Measurements from ENCODE around the gene NF2. TPM values are rescaled to one million over a fixed set of nuclear protein-coding genes. Genes with fewer than 3 reads are reported as not detected.

NF2 gene
- total RNA-seq, 1 donor from 2014 or later: 372 TPM

- no peak for DNase-seq (ENCODE audit: low read depth)
These were observed 62.1 kb downstream of the NF2 start for GRCh38 chr22:29665486-29665885.

- no peak for DNase-seq (ENCODE audit: low read depth)
These were observed 65.2 kb downstream of the NF2 start for GRCh38 chr22:29668673-29669072.

DNA sequence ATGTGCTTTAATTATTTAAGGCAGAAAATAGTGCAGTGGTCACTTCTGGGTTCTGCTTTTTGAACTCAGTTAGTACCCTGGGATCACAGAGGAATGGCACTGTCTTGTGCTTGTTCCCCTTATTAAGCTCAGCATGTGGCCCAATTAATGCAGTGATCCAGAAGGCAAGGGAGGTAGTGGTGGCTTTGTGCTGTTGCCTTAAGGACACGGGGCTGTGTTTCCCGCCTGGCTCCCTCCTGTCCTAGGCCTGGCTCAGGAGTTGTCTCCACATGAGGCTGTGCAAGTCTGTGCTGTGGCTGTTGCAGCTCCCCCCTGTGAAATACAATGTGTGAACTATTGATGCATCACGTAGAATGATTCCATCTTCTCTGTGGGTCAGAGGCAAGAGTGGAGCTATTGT, 67.2 kb downstream of the NF2 start:
- no peak for DNase-seq (ENCODE audit: low read depth)

GRCh38 chr22:29673361-29674066, 70.1 kb downstream of the NF2 start:
- no peak for DNase-seq (ENCODE audit: low read depth)

DNA sequence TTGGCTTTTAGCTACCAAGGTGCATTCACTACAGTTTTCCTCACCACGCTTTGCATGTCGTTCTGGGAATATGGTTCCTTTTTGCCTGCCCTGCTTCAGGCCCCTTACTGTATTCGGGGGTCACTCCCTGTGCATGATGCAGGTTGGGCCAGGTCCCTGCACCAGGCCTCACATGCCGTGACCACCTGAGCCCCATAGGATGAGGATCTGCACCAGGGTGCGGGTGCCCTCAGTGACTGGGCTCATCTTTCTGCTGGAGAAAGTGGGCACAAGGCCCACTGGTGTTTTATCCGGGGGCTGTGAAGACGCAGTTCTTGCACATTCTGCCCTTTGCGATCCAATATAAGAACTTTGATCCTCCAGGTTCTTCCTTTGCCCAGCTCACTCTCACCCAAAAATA, 70.7 kb downstream of the NF2 start:
- no peak for DNase-seq (ENCODE audit: low read depth)

GRCh38 chr22:29679316-29679715, 75.9 kb downstream of the NF2 start:
- no peak for DNase-seq (ENCODE audit: low read depth)

DNA sequence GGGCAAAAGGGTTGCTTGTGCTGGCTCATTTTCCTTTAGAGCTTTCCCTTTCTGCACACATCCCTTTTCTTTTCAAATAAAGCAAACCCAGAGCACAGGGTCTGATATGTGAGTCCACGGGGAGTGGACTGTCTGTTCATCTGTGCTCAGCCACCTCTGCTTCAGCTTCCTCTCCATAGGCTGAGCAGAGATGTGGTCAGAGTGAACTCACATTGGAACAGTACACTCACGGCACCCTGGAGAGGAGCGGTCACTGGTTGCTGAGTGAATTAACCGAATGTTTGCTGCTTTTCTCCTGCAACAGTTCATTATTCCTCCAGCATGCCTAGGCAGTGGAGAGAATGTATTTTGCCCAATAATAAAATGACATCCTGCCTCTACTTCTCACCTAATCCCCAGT, 80.1 kb downstream of the NF2 start:
- DNase-seq (ENCODE audit: low read depth): no peak

- no peak for DNase-seq (ENCODE audit: low read depth)
These were observed 80.8 kb downstream of the NF2 start for GRCh38 chr22:29684244-29684643.

GRCh38 chr22:29689206-29689879, 85.9 kb downstream of the NF2 start:
- no peak for DNase-seq (ENCODE audit: low read depth)

GRCh38 chr22:29689880-29690213, 86.4 kb downstream of the NF2 start:
- peak; percentile 16 for DNase-seq (ENCODE audit: low read depth)

GRCh38 chr22:29690476-29690875, 87.0 kb downstream of the NF2 start:
- DNase-seq (ENCODE audit: low read depth): no peak

DNA sequence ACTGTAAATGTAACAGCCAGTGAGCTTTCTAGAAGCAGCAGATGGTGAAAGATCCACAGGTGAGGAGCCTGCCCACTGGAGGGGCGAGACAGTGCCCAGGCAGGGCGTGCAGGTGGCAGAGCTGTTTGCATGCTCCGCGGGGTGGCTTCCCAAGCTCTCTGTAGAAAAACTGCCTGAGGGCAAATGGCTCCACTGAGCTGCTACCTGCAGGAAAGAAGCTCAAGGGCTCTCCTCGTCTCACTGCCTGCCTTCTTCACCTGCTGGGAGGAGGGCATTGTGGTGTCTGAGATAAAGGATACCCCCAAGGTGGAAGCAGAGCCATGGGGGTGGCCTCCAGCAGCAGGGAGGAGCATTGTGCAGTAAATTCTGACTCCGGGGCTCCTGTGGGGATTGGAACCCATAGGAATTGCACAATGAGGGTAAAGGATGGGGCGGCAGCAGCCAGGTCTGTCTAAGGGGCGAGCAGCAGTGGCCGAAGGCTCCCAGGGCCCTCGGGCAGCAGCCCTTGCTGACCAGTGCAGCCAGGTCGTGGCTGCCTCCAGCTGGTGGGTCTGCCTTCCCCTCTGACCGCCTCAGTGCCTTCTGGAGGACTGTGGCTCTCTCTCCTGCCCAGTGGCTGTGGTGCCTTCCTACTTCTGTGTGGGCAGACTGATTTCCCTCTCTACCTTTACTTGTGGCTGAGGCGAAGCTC, 88.3 kb downstream of the NF2 start:
- no peak for DNase-seq (ENCODE audit: low read depth)

DNA sequence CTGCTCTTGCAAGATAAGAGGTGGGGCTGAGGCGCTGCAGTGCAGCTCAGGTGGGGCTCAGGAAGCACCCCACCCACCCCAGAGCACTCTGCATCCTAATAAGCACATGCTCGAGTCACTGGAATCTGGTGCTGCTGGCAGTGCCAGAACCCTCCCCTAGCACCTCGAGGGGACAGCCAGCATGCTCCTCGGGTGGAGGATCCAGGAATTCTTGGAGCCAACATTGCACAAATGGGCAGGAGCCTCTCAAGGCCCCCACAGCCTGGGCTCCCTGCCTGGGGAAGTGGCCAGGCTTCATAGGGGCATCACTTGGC, 88.9 kb downstream of the NF2 start:
- no peak for DNase-seq (ENCODE audit: low read depth)

DNA sequence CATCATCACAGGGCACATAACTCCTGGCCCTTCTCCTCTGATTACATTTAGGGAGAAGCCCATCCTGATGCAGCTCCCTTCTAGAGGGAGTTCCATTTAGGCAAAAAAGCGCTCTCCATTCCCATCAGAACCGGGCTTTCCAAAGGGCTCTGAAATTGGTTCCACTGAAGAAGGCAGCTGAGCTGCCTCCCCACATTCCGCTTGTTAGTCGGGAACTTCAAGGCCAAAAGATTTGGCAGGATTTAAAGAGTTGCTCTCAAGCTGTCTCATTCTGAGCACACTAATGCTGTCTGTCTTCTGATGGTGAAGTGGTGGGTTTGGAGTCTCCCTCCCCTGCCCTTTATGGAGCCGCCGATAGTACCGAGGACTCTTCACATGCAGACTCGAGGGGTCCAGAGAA, 89.7 kb downstream of the NF2 start:
- DNase-seq (ENCODE audit: low read depth): no peak

GRCh38 chr22:29693671-29694070, 90.2 kb downstream of the NF2 start:
- no peak for DNase-seq (ENCODE audit: low read depth)

- no peak for DNase-seq (ENCODE audit: low read depth)
These were observed 91.9 kb downstream of the NF2 start for GRCh38 chr22:29695129-29695926.

GRCh38 chr22:29697853-29698598, 94.6 kb downstream of the NF2 start:
- DNase-seq (ENCODE audit: low read depth): no peak

DNA sequence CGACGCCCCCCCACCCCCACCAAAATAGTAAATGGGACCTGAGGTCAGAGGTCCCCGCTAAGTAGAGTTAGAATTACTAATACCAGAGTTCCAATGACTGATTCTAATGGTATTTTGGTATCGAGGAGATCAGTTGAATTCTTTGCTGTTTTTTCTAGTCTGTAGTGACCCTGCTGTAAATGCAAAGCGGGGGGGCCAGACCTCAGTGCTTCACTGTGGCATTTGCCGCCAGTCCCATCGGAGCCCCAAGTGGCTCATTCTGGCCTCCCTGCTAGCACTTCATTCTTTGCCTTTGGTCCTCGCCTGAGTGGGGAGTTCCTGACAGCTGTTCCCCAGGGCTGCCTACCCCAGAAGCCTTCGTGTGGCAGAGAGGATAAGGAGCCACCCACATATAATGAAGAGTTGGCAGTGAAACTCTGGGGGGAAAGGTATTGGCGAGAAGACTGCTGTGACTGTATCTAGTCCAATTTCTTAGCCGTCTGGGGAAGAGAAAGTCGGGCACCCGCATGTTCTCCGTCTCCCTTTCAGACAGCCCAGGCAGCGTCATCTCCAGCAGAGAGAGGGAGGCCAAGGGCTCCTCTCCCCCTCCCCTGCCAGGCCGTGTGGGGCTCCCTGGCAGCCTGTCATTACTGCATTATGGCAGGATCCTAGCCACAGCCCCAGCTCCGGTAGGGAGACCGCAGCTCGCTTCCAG, 96.9 kb downstream of the NF2 start:
- DNase-seq (ENCODE audit: low read depth): no peak

DNA sequence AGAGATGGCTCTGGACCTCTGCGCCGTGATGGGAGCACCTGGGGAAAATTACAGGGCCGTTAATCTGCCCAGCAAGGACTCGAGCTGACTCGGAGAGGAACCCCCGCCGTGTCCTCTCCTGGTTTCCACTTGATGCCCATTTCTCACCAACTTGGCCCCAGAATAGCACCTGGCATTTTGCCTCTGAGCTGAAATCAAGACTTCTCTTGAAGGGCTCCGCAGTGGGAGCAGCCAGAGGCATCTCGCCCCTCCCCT, 97.4 kb downstream of the NF2 start:
- no peak for DNase-seq (ENCODE audit: low read depth)

DNA sequence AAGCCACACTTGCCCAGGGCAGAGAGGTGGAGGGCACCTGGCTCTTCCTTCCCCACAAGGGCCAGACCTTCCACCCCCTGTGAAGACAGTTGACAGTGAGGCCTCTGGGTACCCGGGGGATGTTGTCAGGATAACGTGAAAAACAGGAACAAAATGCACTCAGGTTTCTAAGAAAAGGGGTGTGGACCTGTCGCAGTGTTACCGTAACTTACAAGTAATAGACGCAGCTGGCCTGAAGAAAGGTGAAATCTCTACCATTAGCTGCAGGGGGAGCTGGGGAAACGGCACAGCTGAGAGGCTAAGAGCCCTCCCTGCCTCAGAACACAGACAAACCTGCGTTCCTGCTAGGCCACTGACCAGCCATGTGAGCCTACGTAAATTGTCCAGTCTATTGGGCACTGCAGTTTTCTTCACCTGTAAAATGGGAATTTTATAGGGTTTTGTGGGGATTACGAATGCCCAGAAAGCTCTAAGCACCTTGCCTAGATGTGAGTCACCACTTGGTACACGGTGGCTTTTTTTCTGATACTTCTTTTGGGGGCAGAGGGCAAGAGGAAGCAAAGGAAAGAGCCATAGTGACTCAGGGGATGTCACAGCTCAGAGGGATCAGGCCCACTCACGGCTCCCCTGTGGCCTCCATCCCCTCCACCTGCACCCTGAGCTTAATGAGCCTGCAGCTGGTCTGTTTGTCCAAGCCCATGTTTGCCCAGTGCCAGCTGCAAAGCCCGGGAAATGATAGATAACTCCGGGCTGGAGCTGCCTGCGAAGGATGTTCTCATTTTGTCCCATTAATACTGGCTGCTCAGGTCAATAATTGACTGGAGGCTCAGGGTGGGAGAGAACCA, 97.9 kb downstream of the NF2 start:
- peak; percentile 53 for DNase-seq (ENCODE audit: low read depth)

Measured in renal cortical epithelial cell (primary cell).